GM21390 (cell line): ENCODE measurements around the gene THBS4.
"Not testable (repeated sequence)": the region's sequence is repeated elsewhere in the genome, so short reads cannot be mapped to it uniquely, and the experiment has no call there.

Experiments used
- ATAC-seq: cut with Tn5 transposase; IDR thresholded peaks from one replicate; pipeline ENCODE4 v1.9.1; 2021; ENCODE audit not compliant: unreplicated experiment

THBS4 gene

DNA sequence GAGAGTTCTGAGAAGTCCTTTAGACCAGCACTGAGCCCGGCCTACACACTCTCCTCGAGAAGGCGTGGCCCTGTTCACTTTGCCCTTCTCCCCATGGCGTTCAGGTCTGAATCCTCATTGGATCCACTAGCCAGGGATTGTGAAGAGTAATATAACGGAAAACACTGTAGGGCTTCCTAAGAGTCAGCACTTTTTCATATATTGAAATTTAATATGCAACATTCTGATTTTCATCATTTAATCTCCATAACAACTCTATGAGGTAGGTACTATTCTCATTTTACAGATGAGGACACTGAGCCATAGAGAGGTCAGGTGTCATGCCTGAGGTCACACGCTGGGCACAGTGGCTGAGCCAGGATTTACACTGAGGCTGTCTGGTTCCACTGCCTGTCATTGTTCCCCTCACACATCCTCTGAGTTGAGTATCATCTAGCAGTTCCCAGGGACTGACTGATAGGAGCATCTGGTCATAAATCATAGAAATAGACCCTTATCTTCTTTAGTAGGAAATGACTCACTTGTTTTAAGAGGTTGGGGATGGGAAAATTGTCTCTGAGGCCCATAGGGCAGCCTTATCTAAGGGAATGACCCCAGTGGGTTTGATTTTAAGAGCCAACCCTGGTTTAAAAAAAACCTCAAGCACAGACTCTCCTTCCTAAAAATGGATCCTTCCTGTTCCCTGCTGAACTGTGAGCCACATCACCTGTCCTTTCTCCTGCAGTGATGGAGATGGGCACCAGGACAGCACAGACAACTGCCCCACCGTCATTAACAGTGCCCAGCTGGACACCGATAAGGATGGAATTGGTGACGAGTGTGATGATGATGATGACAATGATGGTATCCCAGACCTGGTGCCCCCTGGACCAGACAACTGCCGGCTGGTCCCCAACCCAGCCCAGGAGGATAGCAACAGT lies 41.2 kb downstream of the THBS4 start:
- ATAC-seq = no peak

DNA sequence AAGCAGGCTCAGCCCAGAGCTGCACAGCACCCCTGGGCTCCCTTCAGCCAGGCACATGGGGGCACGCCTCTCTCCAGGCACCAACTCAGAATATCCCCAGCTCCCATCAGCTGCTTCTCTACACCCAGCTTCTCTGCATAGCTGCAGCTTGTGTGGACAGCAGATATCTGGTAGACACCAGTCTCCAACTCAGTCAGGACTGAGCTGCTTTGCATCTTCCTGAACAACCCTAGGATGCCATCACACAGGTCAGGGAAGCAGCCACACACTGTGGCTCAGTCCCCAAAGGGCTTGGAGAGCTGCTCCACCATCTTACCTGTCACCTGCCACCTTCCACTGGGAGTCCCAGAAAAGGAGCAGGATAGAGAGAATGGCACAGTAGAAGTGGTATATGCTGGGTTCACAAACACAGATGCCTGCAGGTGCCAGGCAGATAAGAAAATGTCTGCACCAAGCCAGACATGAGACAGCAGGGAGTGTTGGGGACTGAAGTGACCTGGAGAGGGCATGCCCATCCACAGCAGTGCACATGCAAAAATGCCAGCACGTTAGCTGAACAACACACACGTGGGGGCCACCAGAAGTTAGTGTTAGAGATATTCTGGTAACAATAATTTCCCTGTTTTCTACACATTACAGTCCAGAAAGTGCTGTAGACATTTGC lies 42.0 kb downstream of the THBS4 start:
- ATAC-seq = no peak

DNA sequence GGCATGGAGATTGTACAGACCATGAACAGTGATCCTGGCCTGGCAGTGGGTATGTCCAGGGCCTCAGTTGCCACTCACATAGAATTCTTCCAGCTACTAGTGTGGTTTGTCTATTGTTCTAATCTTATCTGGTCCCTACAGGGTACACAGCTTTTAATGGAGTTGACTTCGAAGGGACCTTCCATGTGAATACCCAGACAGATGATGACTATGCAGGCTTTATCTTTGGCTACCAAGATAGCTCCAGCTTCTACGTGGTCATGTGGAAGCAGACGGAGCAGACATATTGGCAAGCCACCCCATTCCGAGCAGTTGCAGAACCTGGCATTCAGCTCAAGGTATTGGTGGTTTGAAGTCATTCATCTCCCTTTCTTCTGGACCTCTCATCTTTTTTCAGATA lies 43.8 kb downstream of the THBS4 start:
- ATAC-seq = no peak

DNA sequence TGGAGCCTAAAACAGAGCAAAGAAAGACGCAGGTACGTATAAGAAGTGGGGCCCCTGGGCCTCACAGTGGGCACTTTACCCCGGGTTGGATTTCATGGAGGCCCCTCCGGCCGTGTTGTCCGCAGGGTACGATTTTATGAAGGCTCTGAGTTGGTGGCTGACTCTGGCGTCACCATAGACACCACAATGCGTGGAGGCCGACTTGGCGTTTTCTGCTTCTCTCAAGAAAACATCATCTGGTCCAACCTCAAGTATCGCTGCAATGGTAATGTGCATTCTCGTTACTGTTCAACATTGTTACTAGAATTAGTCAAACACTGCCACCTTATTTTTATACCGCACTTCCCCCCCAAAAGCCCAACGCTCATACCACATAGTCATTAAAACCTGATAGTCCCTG lies 47.1 kb downstream of the THBS4 start:
- ATAC-seq = no peak

DNA sequence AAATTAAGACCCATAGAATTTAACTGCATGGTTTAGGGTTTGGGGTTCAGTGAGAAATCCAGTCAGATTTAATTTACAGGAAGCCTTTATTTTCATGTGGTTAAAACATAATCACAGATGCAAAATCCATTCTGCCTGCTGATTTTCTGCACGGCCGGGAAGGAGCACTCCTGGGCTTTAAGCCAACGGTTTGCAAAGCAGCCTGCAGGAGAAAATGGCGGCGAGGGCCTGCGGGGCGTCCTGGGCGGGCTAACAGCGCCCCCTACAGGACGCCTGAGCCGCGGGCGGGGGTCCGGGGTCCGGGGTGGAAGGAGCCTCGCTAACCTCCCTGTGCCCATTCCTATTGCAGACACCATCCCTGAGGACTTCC lies 47.6 kb downstream of the THBS4 start:
- ATAC-seq = no peak

DNA sequence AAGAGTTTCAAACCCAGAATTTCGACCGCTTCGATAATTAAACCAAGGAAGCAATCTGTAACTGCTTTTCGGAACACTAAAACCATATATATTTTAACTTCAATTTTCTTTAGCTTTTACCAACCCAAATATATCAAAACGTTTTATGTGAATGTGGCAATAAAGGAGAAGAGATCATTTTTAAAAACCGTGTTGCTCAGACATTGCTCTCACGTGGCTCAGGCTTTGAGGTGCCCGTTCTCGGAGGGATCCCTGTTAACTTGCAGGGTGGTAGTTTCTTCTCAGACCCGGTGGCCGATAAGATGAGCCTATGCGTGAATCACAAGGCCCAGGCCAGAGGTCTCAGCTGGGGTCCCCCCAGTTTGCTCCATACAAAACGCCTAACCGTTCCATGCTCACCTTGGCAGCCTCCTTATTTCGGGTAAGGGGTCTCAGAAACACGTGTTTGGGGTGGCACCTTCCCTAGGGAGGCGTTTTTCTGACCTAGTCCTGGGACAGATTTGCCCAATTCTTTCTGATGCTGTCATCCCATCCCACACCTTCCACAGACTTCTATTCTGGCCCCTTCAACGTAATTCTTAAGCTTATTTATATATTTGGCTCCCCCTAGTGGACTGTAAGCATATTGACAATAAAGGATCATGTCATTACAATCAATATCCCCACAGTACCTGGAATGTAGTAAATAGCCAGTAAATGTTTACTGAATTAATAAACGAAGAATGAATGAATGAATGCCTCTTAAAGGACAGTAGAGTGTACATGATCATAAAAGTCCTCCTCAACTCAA lies 48.1 kb downstream of the THBS4 start:
- peak; percentile 58 for ATAC-seq

GRCh38 chr5:80090884-80091166 lies 55.7 kb downstream of the THBS4 start:
- no peak for ATAC-seq

DNA sequence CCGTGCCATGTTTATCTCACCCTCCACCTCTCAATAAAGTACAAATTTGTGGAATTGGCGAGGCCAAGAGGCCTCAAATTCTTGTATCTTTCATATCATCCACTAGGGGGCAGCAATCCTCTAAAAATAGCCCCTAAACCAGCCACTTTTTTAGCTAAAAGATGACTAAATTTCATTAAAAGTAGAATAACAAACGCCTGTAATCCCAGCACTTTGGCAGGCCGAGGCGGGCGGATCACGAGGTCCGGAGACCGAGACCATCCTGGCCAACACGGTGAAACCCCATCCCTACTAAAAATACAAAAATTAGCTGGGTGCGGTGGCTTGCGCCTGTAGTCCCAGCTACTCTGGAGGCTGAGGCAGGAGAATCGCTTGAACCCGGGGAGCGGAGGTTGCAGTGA lies 56.6 kb downstream of the THBS4 start:
- ATAC-seq = not testable (repeated sequence)

DNA sequence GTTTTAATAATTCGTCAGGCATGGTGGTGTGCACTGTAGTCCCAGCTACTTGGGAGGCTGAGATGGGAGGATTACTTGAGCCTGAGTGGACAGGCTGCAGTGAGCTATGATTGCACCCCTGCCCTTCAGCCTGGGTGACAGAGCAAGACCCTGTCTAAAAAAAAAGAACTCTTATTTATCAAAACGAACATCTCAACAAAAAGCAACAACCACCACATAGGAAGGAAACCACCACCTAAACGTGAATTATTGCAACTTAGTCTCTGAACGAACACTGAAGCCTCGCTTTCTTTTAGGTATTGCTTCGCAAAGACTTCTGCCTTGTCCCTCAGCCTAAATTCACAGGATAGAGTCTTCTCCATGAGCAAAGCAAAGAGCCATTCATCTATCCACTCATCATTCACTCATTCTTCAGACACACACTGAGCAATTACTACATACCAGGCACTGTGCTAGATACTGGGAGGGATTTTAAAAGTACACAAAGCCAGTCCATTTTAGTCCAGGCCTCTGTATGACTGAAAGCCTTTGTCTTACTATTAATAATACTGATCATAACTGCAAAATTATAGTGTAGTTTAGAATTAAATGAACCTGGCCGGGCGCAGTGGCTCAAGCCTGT lies 57.4 kb downstream of the THBS4 start:
- ATAC-seq = no peak

DNA sequence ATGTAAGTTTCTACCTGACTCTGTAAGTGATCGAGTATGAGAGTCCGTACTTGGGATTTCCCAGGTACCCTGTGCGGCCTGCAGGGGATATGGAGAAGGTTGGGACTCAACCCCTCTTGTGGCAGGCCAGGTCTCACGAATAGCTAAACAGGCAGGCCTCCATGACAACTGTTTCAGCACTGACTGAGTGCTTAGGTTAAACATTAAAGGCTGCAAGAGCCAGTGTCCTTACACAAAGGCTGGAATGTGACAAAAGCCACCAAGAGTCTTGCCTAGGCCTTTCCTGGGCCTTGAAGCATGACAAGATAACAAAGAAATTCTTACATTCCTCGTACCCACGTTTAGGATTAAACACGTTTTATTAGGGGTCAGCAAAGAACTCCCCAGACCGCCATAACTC lies 58.6 kb downstream of the THBS4 start:
- no peak for ATAC-seq

DNA sequence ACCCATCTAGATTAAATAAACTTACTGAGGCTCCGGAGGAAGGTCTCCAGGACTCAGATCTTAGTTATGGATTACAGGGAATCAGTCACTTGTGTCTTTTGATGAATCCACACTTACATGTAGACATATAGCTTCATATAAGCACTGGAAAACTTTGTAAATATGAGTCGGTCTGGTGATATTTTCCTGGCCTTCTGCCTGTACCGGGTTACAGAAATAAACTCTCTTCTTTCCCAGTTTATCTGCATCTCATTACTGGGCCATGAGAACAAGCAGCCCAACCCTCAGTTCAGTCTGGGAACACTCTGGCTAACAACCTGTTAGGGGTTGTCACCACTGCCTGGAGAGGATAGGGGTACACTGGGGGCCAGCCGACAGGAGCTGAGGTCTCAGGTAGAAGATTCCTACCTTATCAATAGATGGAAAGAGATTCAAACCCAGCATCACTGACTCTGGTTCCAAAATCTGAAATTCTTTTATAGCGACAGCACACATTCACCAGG lies 59.1 kb downstream of the THBS4 start:
- ATAC-seq = no peak

DNA sequence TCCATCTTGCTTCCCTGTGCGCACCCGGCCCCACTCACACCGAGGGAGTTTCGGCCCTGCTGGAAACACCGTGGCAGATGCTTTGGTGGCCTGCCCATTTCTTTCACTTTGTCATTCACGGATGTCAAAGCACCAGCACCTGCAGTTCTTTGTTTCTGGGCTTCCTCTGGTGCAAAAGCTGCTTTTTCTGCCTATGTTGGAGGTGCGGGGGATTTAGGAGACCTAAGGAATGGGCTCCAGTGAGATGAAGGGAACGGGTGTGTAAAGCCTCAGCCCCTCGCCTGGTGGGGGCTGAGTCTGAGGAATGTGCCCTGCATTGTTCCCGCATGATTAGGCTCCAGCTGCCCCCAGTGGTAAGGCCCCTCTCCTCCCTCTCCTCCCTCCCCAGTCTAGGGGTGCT lies 62.3 kb downstream of the THBS4 start:
- no peak for ATAC-seq

- no peak for ATAC-seq
These were observed 66.8 kb downstream of the THBS4 start for GRCh38 chr5:80101993-80102392.

DNA sequence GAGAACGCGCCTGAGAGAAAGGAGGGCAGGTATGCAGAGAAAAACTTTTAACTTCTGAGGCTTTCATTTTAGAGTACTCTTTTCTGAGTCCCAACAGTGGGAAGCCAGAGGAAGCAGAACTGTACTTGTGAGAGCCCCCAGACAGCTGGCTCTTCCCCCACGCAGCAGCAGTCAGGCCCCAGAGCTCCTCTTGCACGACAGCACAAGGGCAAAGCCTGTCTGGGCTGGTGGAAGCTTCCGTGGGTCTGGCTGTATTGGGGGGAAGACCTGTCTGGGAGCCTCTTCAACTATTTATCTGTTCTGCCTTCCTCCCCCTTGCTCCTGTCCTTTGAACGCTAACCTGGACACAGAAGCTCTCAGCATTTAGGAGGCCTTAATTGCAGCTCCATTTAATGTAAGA lies 68.2 kb downstream of the THBS4 start:
- ATAC-seq = no peak

- no peak for ATAC-seq
These were observed 70.7 kb downstream of the THBS4 start for GRCh38 chr5:80105698-80106439.

DNA sequence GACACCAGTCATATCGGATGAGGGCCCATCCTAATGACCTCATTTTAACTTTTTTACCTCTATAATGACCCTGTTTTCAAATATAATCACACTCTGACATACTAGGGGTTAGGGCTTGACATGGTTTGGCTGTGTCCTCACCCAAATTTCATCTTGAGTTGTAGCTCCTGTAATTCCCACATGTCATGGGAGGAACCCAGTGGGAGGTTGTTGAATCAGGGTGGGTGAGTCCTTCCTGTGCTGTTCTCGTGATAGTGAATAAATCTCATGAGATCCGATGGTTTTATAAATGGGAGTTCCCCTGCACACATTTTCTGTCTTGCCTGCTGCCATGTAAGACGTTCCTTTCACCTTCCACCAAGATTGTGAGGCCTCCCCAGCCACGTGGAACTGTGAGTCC lies 71.8 kb downstream of the THBS4 start:
- ATAC-seq = no peak

GRCh38 chr5:80109646-80110478 lies 74.7 kb downstream of the THBS4 start:
- ATAC-seq = peak; percentile 69

GRCh38 chr5:80111376-80111990 lies 76.3 kb downstream of the THBS4 start:
- not testable (repeated sequence) for ATAC-seq

GRCh38 chr5:80114860-80115259 lies 79.7 kb downstream of the THBS4 start:
- ATAC-seq = no peak
